Effector memory CD4-positive, alpha-beta T cell (primary cell): ENCODE measurements around the gene ARL17B.
"Not testable (repeated sequence)": the region's sequence is repeated elsewhere in the genome, so short reads cannot be mapped to it uniquely, and the experiment has no call there.

Experiments used
- DNase-seq, 3 donors: peaks; one replicate each; pipeline ENCODE4 v3.0.0-alpha.2; 2020
- H3K27ac ChIP-seq: 2 replicates; pipeline ENCODE4 v1.7.0; 2013; ENCODE audit warnings: mild to moderate bottlenecking, low read length, moderate library complexity; ENCODE audit not compliant: insufficient read depth, poor library complexity, severe bottlenecking
- H3K27me3 ChIP-seq: replicated peaks from 2 replicates; pipeline ENCODE4 v1.7.0; 2013; ENCODE audit warnings: mild to moderate bottlenecking, low read length; ENCODE audit not compliant: insufficient read depth, control insufficient read depth, poor library complexity, severe bottlenecking
- H3K36me3 ChIP-seq: 2 replicates; pipeline ENCODE4 v1.7.0; 2013; ENCODE audit warnings: mild to moderate bottlenecking, low read length, moderate library complexity; ENCODE audit not compliant: control insufficient read depth, insufficient read depth
- H3K4me1 ChIP-seq: 2 replicates; pipeline ENCODE4 v1.7.0; 2013; ENCODE audit warnings: low read length, mild to moderate bottlenecking; ENCODE audit not compliant: control insufficient read depth, insufficient read depth, poor library complexity, severe bottlenecking
- H3K4me3 ChIP-seq: 2 replicates; pipeline ENCODE4 v1.7.0; 2013; ENCODE audit warnings: low read length, low read depth, mild to moderate bottlenecking; ENCODE audit not compliant: insufficient read depth, poor library complexity, severe bottlenecking
- H3K9me3 ChIP-seq: 2 replicates; pipeline ENCODE4 v1.7.0; 2013; ENCODE audit warnings: mild to moderate bottlenecking, low read length, moderate library complexity; ENCODE audit not compliant: control insufficient read depth

ARL17B gene

DNA sequence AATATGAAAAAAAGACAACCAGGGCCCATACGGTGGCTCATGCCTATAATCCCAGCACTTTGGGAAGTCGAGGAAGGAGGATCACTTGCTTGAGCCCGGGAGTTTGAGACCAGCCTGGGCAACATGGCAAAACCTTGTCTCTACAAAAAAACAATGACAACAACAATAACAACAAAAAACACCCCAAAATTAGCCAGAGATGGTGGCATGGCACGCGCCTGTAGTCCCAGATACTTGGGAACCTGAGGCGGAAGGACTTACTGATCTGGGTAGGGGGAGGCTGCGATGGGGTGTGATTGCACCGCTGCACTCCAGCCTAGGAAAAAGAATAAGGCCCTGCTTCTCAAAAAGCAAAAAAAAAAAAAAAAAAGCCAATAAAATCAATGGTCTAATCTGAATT is 69.9 kb downstream of the ARL17B start:
- H3K4me3 ChIP-seq, H3K4me1 ChIP-seq, DNase-seq, H3K36me3 ChIP-seq, H3K27ac ChIP-seq, H3K9me3 ChIP-seq, H3K27me3 ChIP-seq: not testable (repeated sequence)

DNA sequence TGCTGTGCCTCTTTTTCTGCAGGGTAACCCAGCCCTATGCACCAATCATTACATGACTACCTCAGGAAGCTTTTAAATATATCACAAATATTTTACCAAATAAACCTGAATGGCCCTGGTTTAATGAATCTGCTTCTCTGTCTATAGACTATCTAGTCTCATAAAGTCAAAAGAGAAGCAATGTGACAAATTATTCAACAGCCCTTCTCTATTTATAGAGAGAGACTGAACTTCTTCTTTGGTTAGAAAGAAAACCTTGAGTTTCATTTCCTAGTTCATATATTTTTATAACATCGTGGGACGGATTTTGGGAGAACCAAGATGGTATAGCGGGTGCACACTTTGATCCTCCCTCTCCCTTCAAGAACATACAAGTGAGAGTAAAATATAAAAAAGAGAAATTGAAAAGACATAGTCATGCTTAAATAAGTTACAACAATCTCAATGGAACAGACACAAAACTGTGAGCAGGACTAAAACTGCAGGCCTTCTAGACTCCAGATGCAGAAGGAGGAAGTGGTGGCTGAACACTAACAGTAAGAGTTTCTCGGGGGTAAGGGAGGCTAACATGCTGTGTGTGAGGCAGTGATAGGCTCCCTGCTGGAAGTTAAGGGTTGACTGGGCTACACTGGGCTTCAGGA is 70.5 kb downstream of the ARL17B start:
- H3K27me3 ChIP-seq, H3K4me1 ChIP-seq, H3K9me3 ChIP-seq, H3K27ac ChIP-seq, H3K4me3 ChIP-seq, DNase-seq, H3K36me3 ChIP-seq: not testable (repeated sequence)

DNA sequence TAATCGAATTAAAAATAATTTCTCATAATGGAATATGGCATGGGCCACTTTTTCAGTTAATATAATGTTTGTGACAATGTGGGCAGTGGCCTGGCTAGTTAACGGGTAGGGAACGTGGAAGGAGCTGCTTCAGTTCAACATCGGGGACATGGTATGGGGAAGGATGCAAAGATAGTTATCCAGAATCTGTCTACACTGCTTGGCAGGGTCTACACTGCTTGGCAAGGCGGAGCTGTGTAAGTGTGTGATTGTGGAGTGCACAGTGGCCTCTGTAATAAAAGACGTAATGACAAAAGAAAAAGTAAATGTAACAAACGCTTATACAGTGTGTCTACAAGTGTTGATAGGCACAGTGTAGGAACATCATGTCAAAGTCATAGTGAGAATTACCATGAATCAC is 74.0 kb downstream of the ARL17B start:
- H3K4me3 ChIP-seq, H3K36me3 ChIP-seq, H3K4me1 ChIP-seq, H3K27ac ChIP-seq, DNase-seq, H3K9me3 ChIP-seq, H3K27me3 ChIP-seq: not testable (repeated sequence)

DNA sequence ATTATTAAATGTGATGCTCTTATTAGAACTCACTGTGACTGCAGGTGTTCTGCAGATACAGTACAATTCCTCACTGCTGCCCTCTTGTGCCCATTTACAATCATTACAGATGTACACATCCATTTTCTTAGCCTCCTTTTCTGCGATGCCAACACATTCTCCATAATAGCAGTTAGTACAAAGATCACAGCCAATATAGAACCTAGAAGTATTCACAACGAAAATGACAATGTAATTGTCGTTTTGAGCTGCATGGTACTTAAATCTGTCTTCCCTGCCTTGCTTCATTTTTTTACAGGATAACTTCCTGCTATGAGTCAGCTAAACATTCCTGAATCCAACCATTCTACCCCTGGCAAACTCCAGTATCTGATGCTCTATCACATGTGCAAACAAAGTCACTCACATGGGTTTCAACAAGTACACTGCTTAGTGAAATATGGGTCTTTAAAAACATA is 74.8 kb downstream of the ARL17B start:
- H3K4me1 ChIP-seq = not testable (repeated sequence)
- peak in 1 of 3 donors; percentile 52 for DNase-seq

DNA sequence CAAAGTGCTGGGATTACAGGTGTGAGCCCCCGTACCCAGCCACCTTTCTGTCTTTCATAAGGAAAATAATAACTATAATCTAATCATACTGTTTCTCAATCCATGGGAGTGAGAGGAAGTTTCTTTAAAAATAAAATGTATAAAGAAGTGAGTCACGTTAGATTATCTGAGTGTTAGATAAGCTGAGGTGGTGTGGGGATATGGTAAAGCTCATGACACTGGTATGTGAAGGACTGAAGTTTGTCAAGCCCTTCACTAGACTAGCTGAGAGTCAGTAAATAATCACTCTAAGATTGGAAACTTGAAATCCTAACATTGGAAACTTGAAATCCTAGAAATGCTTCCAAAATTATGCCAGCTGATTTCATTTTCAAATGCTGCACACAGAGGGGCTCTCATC is 76.1 kb downstream of the ARL17B start:
- not testable (repeated sequence) for H3K9me3 ChIP-seq, H3K27me3 ChIP-seq, H3K4me3 ChIP-seq, H3K4me1 ChIP-seq, DNase-seq, H3K36me3 ChIP-seq, H3K27ac ChIP-seq

More for the DNA sequence above, 74.8 kb downstream of the ARL17B start:
- not testable (repeated sequence) for H3K27ac ChIP-seq, H3K9me3 ChIP-seq, H3K4me3 ChIP-seq, H3K36me3 ChIP-seq, H3K27me3 ChIP-seq

DNA sequence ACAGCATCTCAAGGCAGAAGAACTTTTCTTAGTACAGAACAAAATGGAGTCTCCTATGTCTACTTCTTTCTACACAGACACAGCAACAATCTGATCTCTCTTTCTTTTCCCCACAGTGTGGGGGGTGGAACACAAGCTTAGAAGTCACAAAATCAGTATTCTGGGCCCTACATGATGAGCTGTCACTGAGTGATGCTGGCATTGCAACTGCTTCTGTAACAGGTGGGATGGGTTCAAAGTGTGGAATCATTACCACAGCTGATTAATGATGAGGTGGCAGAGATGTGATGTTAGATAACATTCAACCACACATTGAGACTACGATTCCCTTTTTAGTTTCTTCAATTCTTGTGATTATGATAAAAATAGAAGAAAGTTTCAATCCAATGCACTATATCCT is 77.1 kb downstream of the ARL17B start:
- H3K4me3 ChIP-seq, H3K27ac ChIP-seq, H3K36me3 ChIP-seq, H3K27me3 ChIP-seq, H3K9me3 ChIP-seq, H3K4me1 ChIP-seq: not testable (repeated sequence)
- DNase-seq = peak in 1 of 3 donors; percentile 24

DNA sequence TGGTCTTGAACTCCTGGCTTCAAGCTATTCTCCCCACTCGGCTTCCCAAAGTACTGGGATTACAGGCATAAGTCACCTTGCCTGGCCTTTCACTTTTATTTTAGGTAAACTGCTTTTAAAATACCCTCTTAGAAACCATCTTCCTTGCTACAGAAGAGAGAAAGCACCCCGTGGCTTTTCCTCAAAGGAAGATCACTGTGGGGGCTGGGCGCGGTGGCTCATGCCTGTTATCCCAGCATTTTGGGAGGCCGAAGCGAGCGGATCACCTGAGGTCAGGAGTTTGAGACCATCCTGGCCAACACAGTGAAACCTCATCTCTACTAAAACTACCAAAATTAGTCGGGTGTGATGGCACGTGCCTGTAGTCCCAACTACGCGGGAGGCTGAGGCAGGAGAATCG is 78.9 kb downstream of the ARL17B start:
- H3K4me3 ChIP-seq, H3K4me1 ChIP-seq, H3K27me3 ChIP-seq, H3K36me3 ChIP-seq, H3K27ac ChIP-seq, H3K9me3 ChIP-seq, DNase-seq: not testable (repeated sequence)

DNA sequence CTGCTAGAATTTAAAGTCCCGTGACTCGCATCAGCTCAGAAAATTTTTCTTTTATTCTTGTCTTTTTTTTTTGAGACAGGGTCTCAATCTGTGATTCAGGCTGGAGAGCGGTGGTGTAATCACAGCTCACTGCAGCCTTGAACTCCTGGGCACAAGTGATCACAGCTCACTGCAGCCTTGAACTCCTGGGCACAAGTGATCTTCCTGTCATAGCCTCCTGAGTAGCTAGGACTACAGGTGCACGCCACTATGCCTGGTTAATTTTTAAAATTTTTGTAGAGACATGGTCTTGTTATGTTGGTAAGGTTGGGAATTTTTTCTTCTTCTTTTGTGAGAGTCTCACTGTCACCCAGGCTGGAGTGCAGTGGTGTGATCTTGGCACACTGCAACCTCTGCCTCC is 80.2 kb downstream of the ARL17B start:
- H3K4me1 ChIP-seq, H3K36me3 ChIP-seq, H3K27ac ChIP-seq, H3K4me3 ChIP-seq, DNase-seq, H3K27me3 ChIP-seq, H3K9me3 ChIP-seq: not testable (repeated sequence)

DNA sequence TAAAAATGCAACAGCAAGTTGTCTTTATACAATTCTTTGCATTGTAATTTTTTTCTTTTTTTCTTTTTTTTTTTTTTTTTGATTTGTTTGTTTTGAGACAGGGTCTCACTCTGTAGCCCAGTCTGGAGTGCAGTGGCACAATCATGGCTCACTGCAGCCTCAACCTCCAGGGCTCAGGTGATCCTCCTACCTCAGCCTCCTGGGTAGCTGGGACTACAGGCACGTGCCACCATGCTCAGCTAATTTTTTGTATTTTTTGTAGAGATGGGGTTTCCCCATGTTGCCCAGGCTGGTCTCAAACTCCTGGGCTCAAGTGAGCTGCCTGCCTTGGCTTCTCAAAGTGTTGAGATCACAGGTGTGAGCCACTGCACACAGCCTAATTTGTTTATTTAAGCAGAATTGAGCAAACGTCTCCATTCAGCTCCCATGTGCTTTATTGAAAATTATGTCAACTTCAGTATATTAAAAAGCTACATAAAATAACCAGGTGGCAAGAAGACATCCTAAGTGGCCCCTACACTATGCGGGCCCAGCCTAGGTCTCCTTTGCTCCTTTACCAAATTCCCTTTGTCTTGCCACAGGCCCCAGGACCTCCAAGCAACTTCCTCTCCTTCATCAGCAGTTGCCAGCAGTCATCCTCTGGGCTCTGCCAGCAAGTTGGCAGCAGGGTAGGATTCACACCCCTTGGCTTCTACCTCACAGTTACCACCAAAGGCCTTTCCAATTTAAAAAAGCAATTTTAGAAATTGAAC is 84.7 kb downstream of the ARL17B start:
- not testable (repeated sequence) for H3K36me3 ChIP-seq, H3K4me1 ChIP-seq, DNase-seq, H3K27me3 ChIP-seq, H3K9me3 ChIP-seq, H3K27ac ChIP-seq, H3K4me3 ChIP-seq

DNA sequence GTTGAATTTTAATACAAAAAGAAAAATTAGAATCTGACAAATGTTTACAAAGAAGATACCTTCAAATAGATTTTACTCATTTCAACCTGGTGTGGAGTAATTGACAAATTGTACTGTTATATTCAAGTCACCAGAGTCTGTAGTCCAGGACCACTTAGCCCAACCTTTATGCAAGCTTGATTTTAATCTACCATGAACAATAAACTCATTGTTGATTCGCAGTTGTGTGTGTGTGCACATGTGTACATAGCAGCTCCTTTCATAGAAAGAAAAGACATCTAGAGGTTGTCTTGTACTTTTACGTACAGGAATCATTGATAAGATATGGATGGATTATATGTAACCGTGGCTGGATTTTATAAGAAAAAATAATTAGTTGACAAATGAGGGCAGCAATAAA is 87.3 kb downstream of the ARL17B start:
- H3K4me3 ChIP-seq = no peak overlapping the region
- H3K9me3 ChIP-seq = no peaks in the 10 kb centered on the region
- no peaks in the 10 kb centered on the region for H3K27me3 ChIP-seq
- no peaks in the 10 kb centered on the region for H3K4me1 ChIP-seq
- no peak for DNase-seq
- H3K36me3 ChIP-seq = no peaks in the 10 kb centered on the region
- no peak overlapping the region for H3K27ac ChIP-seq
